ENCODE data around the gene SLC11A1.

- TF ChIP-seq, protein P1, sequence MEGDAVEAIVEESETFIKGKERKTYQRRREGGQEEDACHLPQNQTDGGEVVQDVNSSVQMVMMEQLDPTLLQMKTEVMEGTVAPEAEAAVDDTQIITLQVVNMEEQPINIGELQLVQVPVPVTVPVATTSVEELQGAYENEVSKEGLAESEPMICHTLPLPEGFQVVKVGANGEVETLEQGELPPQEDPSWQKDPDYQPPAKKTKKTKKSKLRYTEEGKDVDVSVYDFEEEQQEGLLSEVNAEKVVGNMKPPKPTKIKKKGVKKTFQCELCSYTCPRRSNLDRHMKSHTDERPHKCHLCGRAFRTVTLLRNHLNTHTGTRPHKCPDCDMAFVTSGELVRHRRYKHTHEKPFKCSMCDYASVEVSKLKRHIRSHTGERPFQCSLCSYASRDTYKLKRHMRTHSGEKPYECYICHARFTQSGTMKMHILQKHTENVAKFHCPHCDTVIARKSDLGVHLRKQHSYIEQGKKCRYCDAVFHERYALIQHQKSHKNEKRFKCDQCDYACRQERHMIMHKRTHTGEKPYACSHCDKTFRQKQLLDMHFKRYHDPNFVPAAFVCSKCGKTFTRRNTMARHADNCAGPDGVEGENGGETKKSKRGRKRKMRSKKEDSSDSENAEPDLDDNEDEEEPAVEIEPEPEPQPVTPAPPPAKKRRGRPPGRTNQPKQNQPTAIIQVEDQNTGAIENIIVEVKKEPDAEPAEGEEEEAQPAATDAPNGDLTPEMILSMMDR (tag by site-specific recombination; IDR thresholded peaks at IDR 0.05) = peak; percentile 94
- TF ChIP-seq HOXA7 (CRISPR knock-in tag; IDR thresholded peaks at IDR 0.05; ENCODE audit: borderline replicate concordance) (no peak), ZEB2 (tag by site-specific recombination; IDR thresholded peaks at IDR 0.05) (0 out of 2 replicates have a peak, but pooled peaks have one; percentile 22), ZBTB7A (tag by site-specific recombination; IDR thresholded peaks at IDR 0.05; ENCODE audit: low read depth) (0 out of 2 replicates have a peak, but pooled peaks have one; percentile 29), ZNF416 (tag by site-specific recombination; IDR thresholded peaks at IDR 0.05) (no peak), ZNF274 (IDR thresholded peaks at IDR 0.05; ENCODE audit: low read length) (no peak), ZNF274 (tag by site-specific recombination; IDR thresholded peaks at IDR 0.05; ENCODE audit: borderline replicate concordance) (no peak), ZNF19 (tag by site-specific recombination; IDR thresholded peaks at IDR 0.05; ENCODE audit: low read depth) (no peak), ZNF423 (tag by site-specific recombination; IDR thresholded peaks at IDR 0.05) (0 out of 2 replicates have a peak, but pooled peaks have one; percentile 25), ZNF629 (tag by site-specific recombination; IDR thresholded peaks at IDR 0.05) (no peak; the same call in 1 of the 2 replicates)
- TF ChIP-seq, protein P2, sequence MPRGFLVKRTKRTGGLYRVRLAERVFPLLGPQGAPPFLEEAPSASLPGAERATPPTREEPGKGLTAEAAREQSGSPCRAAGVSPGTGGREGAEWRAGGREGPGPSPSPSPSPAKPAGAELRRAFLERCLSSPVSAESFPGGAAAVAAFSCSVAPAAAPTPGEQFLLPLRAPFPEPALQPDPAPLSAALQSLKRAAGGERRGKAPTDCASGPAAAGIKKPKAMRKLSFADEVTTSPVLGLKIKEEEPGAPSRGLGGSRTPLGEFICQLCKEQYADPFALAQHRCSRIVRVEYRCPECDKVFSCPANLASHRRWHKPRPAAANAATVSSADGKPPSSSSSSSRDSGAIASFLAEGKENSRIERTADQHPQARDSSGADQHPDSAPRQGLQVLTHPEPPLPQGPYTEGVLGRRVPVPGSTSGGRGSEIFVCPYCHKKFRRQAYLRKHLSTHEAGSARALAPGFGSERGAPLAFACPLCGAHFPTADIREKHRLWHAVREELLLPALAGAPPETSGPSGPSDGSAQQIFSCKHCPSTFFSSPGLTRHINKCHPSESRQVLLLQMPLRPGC (tag by site-specific recombination; IDR thresholded peaks at IDR 0.05) = peak; percentile 78
Observed at GRCh38 chr2:218406209-218406948, 24.3 kb downstream of the SLC11A1 start.
